T-helper 17 cell (primary cell): ENCODE results near the gene PTPRC. TPM values are rescaled to one million over a fixed set of nuclear protein-coding genes. Genes with fewer than 3 reads are reported as not detected.

Source experiments
- ATAC-seq: fragments of 150-1000 bp; cut with Tn5 transposase; 2 replicates; pipeline ENCODE4 v1.10.0; 2021; ENCODE audit warnings: mild to moderate bottlenecking, moderate library complexity
- DNase-seq, 3 donors: peaks; one replicate each; pipeline versions ENCODE4 v3.0.0 to v3.0.0-alpha.2; 2020 to 2021
- H3K9me3 ChIP-seq: one replicate; pipeline ENCODE4 v1.7.0; 2013; ENCODE audit warnings: low read length, mild to moderate bottlenecking; ENCODE audit not compliant: control insufficient read depth, poor library complexity, severe bottlenecking
- H3K27ac Mint-ChIP-seq: one replicate; pipeline ENCODE4 v1.8.0; 2022; ENCODE audit warnings: mild to moderate bottlenecking, moderate library complexity, mixed read lengths
- H3K27me3 Mint-ChIP-seq: one replicate; pipeline ENCODE4 v1.8.0; 2022; ENCODE audit warnings: mixed read lengths
- H3K36me3 Mint-ChIP-seq: one replicate; pipeline ENCODE4 v1.8.0; 2022; ENCODE audit warnings: low read depth, mixed read lengths
- H3K4me1 Mint-ChIP-seq: one replicate; pipeline ENCODE4 v1.8.0; 2022; ENCODE audit warnings: mild to moderate bottlenecking, mixed read lengths
- H3K4me3 Mint-ChIP-seq: one replicate; pipeline ENCODE4 v1.8.0; 2022; ENCODE audit warnings: mild to moderate bottlenecking, moderate library complexity, mixed read lengths
- total RNA-seq, 4 donors: library from RNA in 2 of 4; stranded (reverse) in 2 of 4; gene quantifications; one replicate each; pipeline ENCODE4 v1.2.3 and lab custom pipeline; 2022 to 2026

The PTPRC gene
- total RNA-seq, 2 donors from 2014 or later = 697 to 813 TPM

DNA sequence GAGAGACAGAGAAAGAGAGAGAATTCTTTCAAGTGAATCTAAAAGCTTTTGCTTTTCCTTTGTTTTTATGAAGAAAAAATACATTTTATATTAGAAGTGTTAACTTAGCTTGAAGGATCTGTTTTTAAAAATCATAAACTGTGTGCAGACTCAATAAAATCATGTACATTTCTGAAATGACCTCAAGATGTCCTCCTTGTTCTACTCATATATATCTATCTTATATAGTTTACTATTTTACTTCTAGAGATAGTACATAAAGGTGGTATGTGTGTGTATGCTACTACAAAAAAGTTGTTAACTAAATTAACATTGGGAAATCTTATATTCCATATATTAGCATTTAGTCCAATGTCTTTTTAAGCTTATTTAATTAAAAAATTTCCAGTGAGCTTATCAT, 117.6 kb downstream of the PTPRC start:
- H3K36me3 Mint-ChIP-seq = peaks cover 6% of the 10 kb centered on the region
- no peak for ATAC-seq

DNA sequence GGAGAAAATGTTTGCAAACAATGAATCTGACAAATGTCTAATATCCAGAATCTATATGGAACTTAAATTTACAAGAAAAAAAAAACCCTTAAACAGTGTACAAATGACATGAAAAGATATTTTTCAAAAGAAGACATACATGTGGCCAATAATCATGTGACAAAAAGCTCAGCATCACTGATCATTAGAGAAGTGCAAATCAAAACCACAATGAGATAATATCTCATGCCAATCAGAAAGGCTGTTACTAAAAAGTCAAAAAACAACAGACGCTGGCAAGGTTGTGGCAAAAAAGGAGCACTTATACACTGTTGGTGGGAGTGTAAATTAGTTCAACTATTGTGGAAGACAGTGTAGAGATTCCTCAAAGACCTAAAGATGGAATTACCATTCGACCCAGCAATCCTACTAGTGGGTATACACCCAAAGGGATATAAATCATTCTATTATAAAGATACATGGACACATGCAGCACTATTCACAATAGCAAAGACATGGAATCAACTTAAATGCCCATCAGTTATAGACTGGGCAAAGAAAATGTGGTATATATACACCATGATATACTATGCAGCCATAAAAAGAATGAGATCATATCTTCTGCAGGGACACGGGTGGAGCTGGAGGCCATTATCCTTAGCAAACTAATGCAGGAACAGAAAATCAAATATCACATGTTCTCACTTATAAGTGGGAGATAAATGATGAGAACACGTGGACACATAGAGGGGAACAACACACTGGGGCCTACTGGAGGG, 123.2 kb downstream of the PTPRC start:
- Mint-ChIP-seq H3K36me3 (no peaks in the 10 kb centered on the region), H3K27ac (peak overlapping the region; percentile 1), H3K4me3 (peak overlapping the region; percentile 22), H3K4me1 (peaks cover 24% of the 10 kb centered on the region), H3K27me3 (no peaks in the 10 kb centered on the region)
- no peaks in the 10 kb centered on the region for H3K9me3 ChIP-seq
- ATAC-seq (peak; percentile 45), DNase-seq (no peak)

More for the DNA sequence above, 117.6 kb downstream of the PTPRC start:
- Mint-ChIP-seq H3K4me1 (peaks cover 21% of the 10 kb centered on the region), H3K27me3 (no peaks in the 10 kb centered on the region), H3K4me3 (no peak overlapping the region), H3K27ac (peak overlapping the region; percentile 77)
- DNase-seq = no peak
- no peaks in the 10 kb centered on the region for H3K9me3 ChIP-seq

DNA sequence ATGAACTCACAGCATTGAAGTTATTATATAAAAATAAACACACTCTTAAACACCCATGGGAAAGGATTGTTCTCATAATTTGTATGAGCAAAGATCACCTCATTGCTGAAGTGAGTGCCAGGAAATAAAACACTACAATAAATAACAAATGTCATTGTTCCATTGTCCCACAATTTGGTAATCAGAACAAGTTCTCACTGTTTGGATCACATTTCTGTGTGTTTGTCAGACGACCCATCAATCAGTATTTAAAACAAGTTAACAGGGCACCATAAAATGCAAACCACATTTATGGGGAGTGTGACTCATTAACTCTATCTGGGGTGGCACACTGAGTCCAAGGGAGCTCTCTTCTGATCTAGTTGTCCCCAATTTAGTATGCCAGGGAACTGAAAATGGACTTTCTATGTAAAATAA, 124.5 kb downstream of the PTPRC start:
- H3K27me3 Mint-ChIP-seq = no peaks in the 10 kb centered on the region
- DNase-seq (no peak), ATAC-seq (no peak)
- no peak overlapping the region for H3K27ac Mint-ChIP-seq
- H3K4me3 Mint-ChIP-seq = no peak overlapping the region
- H3K36me3 Mint-ChIP-seq = no peaks in the 10 kb centered on the region
- peaks cover 24% of the 10 kb centered on the region for H3K4me1 Mint-ChIP-seq
- no peaks in the 10 kb centered on the region for H3K9me3 ChIP-seq

DNA sequence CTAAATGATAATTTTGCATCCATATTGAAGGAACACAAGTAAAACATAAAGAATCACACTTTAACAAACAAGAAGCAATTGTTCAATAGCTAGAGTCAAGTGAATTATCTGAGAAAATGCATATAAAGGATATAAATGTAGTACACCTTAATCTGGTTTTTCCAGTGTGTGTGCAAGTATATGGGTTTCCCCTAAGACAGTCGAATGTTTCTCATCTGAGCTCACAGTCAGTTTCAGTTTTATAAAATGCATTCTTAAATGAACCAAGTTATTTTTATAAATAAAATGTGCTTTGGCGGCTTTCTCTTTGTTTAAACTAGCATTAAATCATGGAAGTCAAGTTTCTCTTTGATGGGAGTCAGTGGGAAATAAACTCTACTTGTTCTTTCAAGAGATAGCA, 125.9 kb downstream of the PTPRC start:
- H3K27ac Mint-ChIP-seq = no peak overlapping the region
- DNase-seq (no peak), ATAC-seq (no peak)
- H3K27me3 Mint-ChIP-seq = no peaks in the 10 kb centered on the region
- H3K4me1 Mint-ChIP-seq = peaks cover 24% of the 10 kb centered on the region
- H3K36me3 Mint-ChIP-seq = no peaks in the 10 kb centered on the region
- H3K9me3 ChIP-seq = no peaks in the 10 kb centered on the region
- no peak overlapping the region for H3K4me3 Mint-ChIP-seq

GRCh38 chr1:198765416-198765815, 126.6 kb downstream of the PTPRC start:
- DNase-seq (no peak), ATAC-seq (no peak)
- H3K4me1 Mint-ChIP-seq = peaks cover 21% of the 10 kb centered on the region
- H3K27ac Mint-ChIP-seq = peak overlapping the region; percentile 9
- no peak overlapping the region for H3K4me3 Mint-ChIP-seq
- H3K9me3 ChIP-seq = no peaks in the 10 kb centered on the region
- H3K36me3 Mint-ChIP-seq = no peaks in the 10 kb centered on the region
- H3K27me3 Mint-ChIP-seq = no peaks in the 10 kb centered on the region

GRCh38 chr1:198771563-198772153, 132.8 kb downstream of the PTPRC start:
- Mint-ChIP-seq H3K36me3 (no peaks in the 10 kb centered on the region), H3K4me3 (no peak overlapping the region), H3K4me1 (no peaks in the 10 kb centered on the region), H3K27ac (no peak overlapping the region), H3K27me3 (peaks cover 5% of the 10 kb centered on the region)
- no peak for DNase-seq
- no peaks in the 10 kb centered on the region for H3K9me3 ChIP-seq
- no peak for ATAC-seq

DNA sequence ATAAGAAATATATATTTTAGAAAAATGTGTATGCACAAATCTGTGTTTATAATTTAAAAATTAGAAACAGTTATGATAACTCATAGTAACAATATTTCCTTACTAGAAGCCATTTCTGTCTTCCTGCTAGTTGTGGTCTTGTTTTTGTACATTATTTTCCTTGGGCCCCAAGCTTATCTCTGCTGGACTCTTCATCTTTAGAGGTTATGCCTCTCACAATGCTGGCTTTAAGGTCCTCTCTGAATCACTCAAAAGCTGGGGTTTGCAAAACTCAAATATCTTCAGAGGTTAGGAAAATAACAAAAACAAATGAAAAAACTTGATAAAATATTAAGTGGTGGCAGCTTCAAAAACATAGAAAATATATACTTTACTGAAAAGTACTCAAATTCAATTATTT, 133.8 kb downstream of the PTPRC start:
- Mint-ChIP-seq H3K4me1 (no peaks in the 10 kb centered on the region), H3K27me3 (peaks cover 5% of the 10 kb centered on the region), H3K36me3 (no peaks in the 10 kb centered on the region), H3K4me3 (no peak overlapping the region), H3K27ac (peak overlapping the region; percentile 70)
- no peaks in the 10 kb centered on the region for H3K9me3 ChIP-seq
- DNase-seq (no peak), ATAC-seq (no peak)

DNA sequence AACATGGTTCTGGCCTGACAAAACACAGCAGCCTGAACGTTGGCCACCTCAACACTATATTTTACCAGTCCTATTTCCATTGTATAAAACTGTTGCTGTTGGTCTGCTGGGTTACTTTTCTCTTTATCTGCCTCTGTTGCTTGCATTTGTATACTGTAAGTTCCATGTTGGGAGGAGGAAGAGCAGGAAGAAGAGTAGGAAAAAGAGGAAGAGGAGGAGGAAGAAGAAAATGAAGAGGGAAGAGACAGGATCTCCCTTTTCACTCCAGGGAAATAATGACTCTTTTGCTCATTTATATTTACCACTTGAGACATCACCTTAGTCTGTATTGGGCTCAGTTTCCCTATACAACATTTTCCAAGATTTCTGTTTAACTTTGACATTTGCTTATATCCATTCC, 134.2 kb downstream of the PTPRC start:
- ATAC-seq = no peak
- H3K4me3 Mint-ChIP-seq = no peak overlapping the region
- H3K4me1 Mint-ChIP-seq = no peaks in the 10 kb centered on the region
- H3K27me3 Mint-ChIP-seq = peaks cover 5% of the 10 kb centered on the region
- no peaks in the 10 kb centered on the region for H3K36me3 Mint-ChIP-seq
- H3K27ac Mint-ChIP-seq = peak overlapping the region; percentile 70
- no peaks in the 10 kb centered on the region for H3K9me3 ChIP-seq
- DNase-seq = no peak

- H3K4me3 Mint-ChIP-seq = no peak overlapping the region
- H3K36me3 Mint-ChIP-seq = no peaks in the 10 kb centered on the region
- H3K4me1 Mint-ChIP-seq = no peaks in the 10 kb centered on the region
- ATAC-seq = no peak
- H3K9me3 ChIP-seq = no peaks in the 10 kb centered on the region
- no peak for DNase-seq
- peaks cover 5% of the 10 kb centered on the region for H3K27me3 Mint-ChIP-seq
- H3K27ac Mint-ChIP-seq = peak overlapping the region; percentile 70
These were observed 134.7 kb downstream of the PTPRC start for GRCh38 chr1:198773523-198773922.

DNA sequence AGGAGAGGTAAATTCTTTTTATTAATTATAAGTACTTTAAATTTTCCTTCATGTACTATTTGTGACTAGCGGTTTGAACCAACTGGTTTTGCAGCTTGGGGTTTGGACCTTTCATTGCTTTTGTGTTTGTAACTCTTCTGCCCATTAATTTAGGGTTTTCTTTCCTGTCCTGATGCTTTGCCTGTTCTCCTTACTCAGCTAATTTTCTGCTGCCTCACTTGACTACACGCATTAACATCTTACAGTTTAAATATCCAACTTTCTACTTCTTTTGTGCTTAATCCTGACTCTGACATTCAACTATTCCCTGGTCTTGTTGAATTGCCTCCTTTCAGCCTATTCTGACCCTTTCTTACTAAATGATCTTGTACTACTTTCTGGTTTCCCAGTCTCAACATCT, 135.6 kb downstream of the PTPRC start:
- no peak overlapping the region for H3K4me3 Mint-ChIP-seq
- no peak overlapping the region for H3K27ac Mint-ChIP-seq
- ATAC-seq = no peak
- H3K36me3 Mint-ChIP-seq = no peaks in the 10 kb centered on the region
- no peaks in the 10 kb centered on the region for H3K9me3 ChIP-seq
- no peaks in the 10 kb centered on the region for H3K4me1 Mint-ChIP-seq
- no peak for DNase-seq
- peaks cover 5% of the 10 kb centered on the region for H3K27me3 Mint-ChIP-seq

DNA sequence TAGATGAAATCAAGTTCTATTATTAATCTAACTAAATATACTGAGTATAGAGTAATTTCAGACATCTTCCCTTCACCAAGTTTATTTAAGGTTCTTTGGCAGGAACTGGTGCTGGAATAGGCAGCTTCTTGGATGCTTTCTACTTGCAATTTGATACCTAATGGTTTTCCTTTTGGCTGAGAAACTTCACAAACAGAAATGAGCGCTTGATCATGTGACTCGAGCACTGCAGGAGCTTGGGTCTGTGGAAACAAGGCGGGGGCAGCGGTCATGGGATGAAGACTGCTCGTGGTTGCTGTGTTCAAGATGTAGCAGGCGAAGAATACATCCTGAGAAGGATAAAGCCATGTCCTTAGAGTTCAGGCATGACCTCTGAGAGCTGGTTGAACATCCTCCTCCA, 136.8 kb downstream of the PTPRC start:
- Mint-ChIP-seq H3K36me3 (no peaks in the 10 kb centered on the region), H3K4me3 (no peak overlapping the region), H3K27ac (no peak overlapping the region), H3K27me3 (peaks cover 5% of the 10 kb centered on the region), H3K4me1 (no peaks in the 10 kb centered on the region)
- no peaks in the 10 kb centered on the region for H3K9me3 ChIP-seq
- ATAC-seq (no peak), DNase-seq (no peak)

- no peaks in the 10 kb centered on the region for H3K9me3 ChIP-seq
- no peak overlapping the region for H3K27ac Mint-ChIP-seq
- ATAC-seq (peak; percentile 32), DNase-seq (no peak)
- H3K27me3 Mint-ChIP-seq = peaks cover 5% of the 10 kb centered on the region
- H3K4me1 Mint-ChIP-seq = no peaks in the 10 kb centered on the region
- no peaks in the 10 kb centered on the region for H3K36me3 Mint-ChIP-seq
- H3K4me3 Mint-ChIP-seq = no peak overlapping the region
These were observed 137.8 kb downstream of the PTPRC start for GRCh38 chr1:198776602-198777029.

DNA sequence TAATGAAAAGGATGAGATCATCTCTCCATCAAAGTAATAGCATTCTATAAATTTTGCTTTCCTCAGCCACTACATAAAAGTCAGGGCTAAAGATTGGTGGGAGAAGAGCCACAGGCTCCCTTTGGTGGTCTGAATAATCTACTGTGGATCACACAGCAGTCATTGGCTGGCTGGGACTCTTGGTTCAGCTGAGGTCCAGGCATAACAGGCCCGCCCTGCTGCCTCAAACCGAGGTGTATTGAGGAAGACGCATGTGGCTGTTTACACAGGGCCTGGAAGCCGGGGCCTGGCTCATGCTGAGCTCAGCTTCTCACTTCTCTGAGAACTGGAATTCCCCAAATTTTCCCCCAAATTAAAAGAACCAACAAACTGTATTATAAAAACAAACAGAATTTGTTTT, 139.2 kb downstream of the PTPRC start:
- Mint-ChIP-seq H3K4me1 (no peaks in the 10 kb centered on the region), H3K27ac (no peak overlapping the region), H3K27me3 (peaks cover 5% of the 10 kb centered on the region), H3K4me3 (no peak overlapping the region), H3K36me3 (peaks cover 3% of the 10 kb centered on the region)
- ATAC-seq = no peak
- no peaks in the 10 kb centered on the region for H3K9me3 ChIP-seq
- no peak for DNase-seq

- Mint-ChIP-seq H3K4me1 (no peaks in the 10 kb centered on the region), H3K27me3 (no peaks in the 10 kb centered on the region), H3K36me3 (peaks cover 3% of the 10 kb centered on the region), H3K4me3 (no peak overlapping the region), H3K27ac (no peak overlapping the region)
- DNase-seq (no peak), ATAC-seq (no peak)
- no peaks in the 10 kb centered on the region for H3K9me3 ChIP-seq
These were observed 141.5 kb downstream of the PTPRC start for GRCh38 chr1:198780376-198780775.
